ENCODE data around the gene TRNAU1AP.

- TF ChIP-seq POLR2AphosphoS5 (IDR thresholded peaks at IDR 0.05; ENCODE audit: low read depth, low read length) (no peak), TAF1 (IDR thresholded peaks at IDR 0.05; ENCODE audit: borderline replicate concordance, insufficient read depth, low read length) (no peak), SIN3A (IDR thresholded peaks at IDR 0.05; ENCODE audit: borderline replicate concordance, insufficient read depth, low read length) (no peak), REST (IDR thresholded peaks at IDR 0.05; ENCODE audit: insufficient read depth in 1 of 2, low read depth in 2 of 2, low read length in 2 of 2) (no peak)
Observed at GRCh38 chr1:28604962-28605361, 52.1 kb downstream of the TRNAU1AP start.

Measured in PFSK-1 (cell line).